Left lung (tissue), 10 donors: ENCODE data around the gene CAMSAP1. TPM values are rescaled to one million over a fixed set of nuclear protein-coding genes. Genes with fewer than 3 reads are reported as not detected.

Experiments used
- ATAC-seq: fragments of 200-7000 bp; cut with Tn5 transposase; one replicate; pipeline ENCODE4 v1.9.1; 2020; ENCODE audit warnings: moderate library complexity
- DNase-seq, 4 donors: peaks; one replicate each; pipeline ENCODE4 v3.0.0-alpha.2; 2013 to 2020
- H3K27ac ChIP-seq, 2 donors: fragments of 200-600 bp; sonication (generic) in 1 of 2; one replicate each; pipeline versions ENCODE4 v1.5.0 to v1.8.0; 2020 to 2021
- H3K27me3 ChIP-seq, 2 donors: fragments of 200-600 bp; sonication (generic) in 1 of 2; one replicate each; pipeline versions ENCODE4 v1.5.0 to v1.8.0; 2020 to 2021
- H3K36me3 ChIP-seq, 2 donors: fragments of 200-600 bp; sonication (generic) in 1 of 2; one replicate each; pipeline versions ENCODE4 v1.5.0 to v1.8.0; 2020 to 2021
- H3K4me1 ChIP-seq, 2 donors: fragments of 200-600 bp; one replicate each; pipeline ENCODE4 v1.8.0; 2021
- H3K4me3 ChIP-seq, 2 donors: fragments of 200-600 bp; sonication (generic) in 1 of 2; one replicate each; pipeline versions ENCODE4 v1.5.0 to v1.8.0; 2020 to 2021; ENCODE audit warnings: mild to moderate bottlenecking in 1 of 2
- H3K9me3 ChIP-seq, 2 donors: fragments of 200-600 bp; sonication (generic) in 1 of 2; one replicate each; pipeline versions ENCODE4 v1.5.0 to v1.8.0; 2020 to 2021
- CTCF ChIP-seq, 2 donors: fragments of 200-600 bp; sonication (generic) in 1 of 2; IDR thresholded peaks; one replicate each; pipeline versions ENCODE4 v1.5.0 to v1.8.0; 2021; ENCODE audit warnings: antibody characterized with exemption in 2 of 2
- intact Hi-C, 2 donors: fragments of 100-400 bp; cut with DNase I; formaldehyde crosslinking; loops; one replicate each; pipeline versions ENCODE4 v1.11.2 to v1.14.2; 2022
- polyA plus RNA-seq, 6 donors: library from polyadenylated mRNA; unstranded; fragments of 120-200 nt; gene quantifications; one replicate each; pipeline ENCODE4 v1.2.1, GENCODE V29; 2013; ENCODE audit not compliant: insufficient read length in 6 of 6
- total RNA-seq, 2 donors: library from RNA; stranded (reverse); fragmentation: NEBNext Ultra II Directional; extraction: Animal tissue kit (Norgen Biotek cat#: 25700); gene quantifications; one replicate each; pipeline ENCODE4 v1.2.1, GENCODE V29; 2021
- donor health status: DM: no; HTN: yes; CAD: no.
- donor health status: DM: no; HTN: no; CAD: no.

Gene CAMSAP1
- total and polyA plus RNA-seq, 8 donors = 20.4 to 27.0 (median 24.0) TPM

DNA sequence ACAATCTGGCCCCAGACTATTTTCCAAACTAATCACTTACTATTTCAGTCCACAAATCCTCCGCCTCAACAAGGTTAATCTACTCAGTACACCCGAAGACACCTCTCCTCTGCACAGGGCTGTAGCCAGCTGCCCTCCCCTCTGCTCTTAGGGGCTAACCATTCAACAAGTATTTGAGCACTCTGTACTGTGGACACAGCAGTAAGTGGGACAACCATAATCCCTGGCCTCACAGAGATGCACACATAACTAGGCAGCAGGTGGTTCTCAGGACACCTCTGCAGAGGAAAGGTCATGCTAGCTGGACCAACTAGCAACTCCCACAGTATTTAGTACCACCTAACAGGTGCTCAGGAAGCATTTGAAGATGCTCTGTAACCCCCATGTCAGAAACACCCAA, 5.5 kb downstream of the CAMSAP1 start:
- DNase-seq = no peak
- no peak overlapping the region for H3K4me3 ChIP-seq
- H3K36me3 ChIP-seq = no peaks in the 10 kb centered on the region
- no peaks in the 10 kb centered on the region for H3K9me3 ChIP-seq
- intact Hi-C loops = no loop called here
- no peak for ATAC-seq
- TF ChIP-seq CTCF (IDR thresholded peaks at IDR 0.05) = no peak
- H3K27me3 ChIP-seq = no peaks in the 10 kb centered on the region
- H3K4me1 ChIP-seq = peaks cover 2 to 35% of the 10 kb centered on the region in 2 donors
- no peak overlapping the region for H3K27ac ChIP-seq

- intact Hi-C loops = no loop called here
- peaks cover 2 to 31% of the 10 kb centered on the region in 2 donors for H3K4me1 ChIP-seq
Measured at GRCh38 chr9:135901031-135901758, 6.2 kb downstream of the CAMSAP1 start.

DNA sequence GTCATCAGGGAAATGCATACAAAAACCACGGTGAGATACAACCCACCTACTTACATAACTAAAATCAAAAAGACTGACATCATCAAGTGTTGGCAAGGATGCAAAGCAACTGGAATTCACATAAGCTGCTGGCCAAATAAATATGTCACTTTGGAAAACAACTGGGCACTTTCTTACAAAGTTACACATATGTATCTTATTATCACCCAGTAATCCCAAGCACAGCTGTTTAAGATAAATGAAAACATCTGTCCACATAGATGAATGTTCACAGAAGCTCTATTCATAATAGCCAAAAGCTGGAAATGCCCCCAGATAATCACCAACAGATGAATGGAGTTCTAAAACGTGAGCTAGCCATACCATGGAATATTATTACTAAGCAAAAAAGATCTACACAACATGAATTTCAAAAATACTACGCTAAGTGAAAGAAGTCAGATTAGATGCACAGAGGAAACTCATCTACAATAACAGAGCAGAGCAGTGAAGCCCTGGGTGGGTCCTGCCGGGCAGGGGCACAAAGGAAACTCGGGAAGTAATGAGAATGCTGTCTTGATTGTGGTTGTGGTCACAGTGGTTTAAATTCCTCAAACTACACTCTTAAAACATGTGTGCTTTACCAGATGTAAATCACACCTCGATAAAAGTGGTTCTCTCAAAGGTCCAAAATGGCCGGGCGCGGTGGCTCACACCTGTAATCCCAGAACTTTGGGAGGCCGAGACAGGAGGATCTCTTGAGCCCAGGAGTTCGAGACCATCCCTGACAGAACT, 8.5 kb downstream of the CAMSAP1 start:
- Histone ChIP-seq H3K9me3 (no peaks in the 10 kb centered on the region), H3K4me1 (peaks cover 0 to 13% of the 10 kb centered on the region in 2 donors), H3K4me3 (no peak overlapping the region), H3K36me3 (no peaks in the 10 kb centered on the region), H3K27ac (no peak overlapping the region), H3K27me3 (no peaks in the 10 kb centered on the region)
- ATAC-seq (no peak), DNase-seq (no peak)
- TF ChIP-seq CTCF (IDR thresholded peaks at IDR 0.05) = no peak
- intact Hi-C loops = no loop called here

More at GRCh38 chr9:135901031-135901758, 6.2 kb downstream of the CAMSAP1 start:
- no peak for DNase-seq
- no peak for TF ChIP-seq CTCF (IDR thresholded peaks at IDR 0.05)
- no peaks in the 10 kb centered on the region for H3K27me3 ChIP-seq
- no peak for ATAC-seq
- H3K9me3 ChIP-seq = no peaks in the 10 kb centered on the region
- H3K27ac ChIP-seq = no peak overlapping the region
- H3K36me3 ChIP-seq = no peaks in the 10 kb centered on the region
- no peak overlapping the region for H3K4me3 ChIP-seq

DNA sequence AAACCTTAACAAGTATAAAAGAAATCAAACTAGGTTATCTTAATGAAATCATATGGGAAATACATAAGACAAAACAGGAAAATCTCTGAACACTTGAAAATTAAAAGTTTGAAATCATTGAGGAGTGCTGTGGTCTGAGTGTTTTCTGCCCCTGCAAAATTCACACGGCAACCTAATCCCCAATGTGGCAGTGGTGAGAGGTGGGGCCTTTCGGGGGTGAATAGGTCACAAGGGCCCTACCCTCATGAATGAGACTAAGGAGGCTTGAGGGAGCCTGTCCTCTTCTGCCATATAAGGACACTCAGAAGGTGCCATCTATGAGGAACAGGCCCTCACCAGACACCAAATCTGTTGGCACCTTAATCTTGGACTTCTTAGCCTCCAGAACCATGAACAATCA, 10.7 kb downstream of the CAMSAP1 start:
- DNase-seq (no peak), ATAC-seq (no peak)
- Histone ChIP-seq H3K4me1 (peaks cover 0 to 7% of the 10 kb centered on the region in 2 donors), H3K9me3 (no peaks in the 10 kb centered on the region), H3K36me3 (no peaks in the 10 kb centered on the region), H3K4me3 (no peak overlapping the region), H3K27me3 (no peaks in the 10 kb centered on the region), H3K27ac (no peak overlapping the region)
- intact Hi-C loops = no loop called here
- no peak for TF ChIP-seq CTCF (IDR thresholded peaks at IDR 0.05)

DNA sequence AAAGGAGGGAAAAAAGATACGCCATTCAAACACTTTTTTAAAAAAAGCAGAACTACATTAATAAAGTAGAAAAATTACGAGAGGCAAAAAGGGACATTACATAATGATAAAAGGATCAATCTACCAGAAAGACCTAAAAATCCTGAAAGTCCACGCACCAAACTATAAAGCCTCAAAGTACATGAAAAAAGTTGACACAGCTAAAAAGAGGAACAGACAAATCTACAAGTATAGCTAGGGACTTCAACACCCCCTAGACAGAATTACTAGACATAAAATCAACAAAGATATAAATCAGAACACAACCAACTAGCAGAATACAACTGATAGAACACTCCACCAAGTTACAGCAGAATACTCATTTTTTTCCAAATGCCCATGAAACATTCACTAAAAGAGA, 11.1 kb downstream of the CAMSAP1 start:
- DNase-seq = no peak
- H3K36me3 ChIP-seq = no peaks in the 10 kb centered on the region
- no peak overlapping the region for H3K4me3 ChIP-seq
- no peak overlapping the region for H3K27ac ChIP-seq
- no peaks in the 10 kb centered on the region for H3K9me3 ChIP-seq
- H3K27me3 ChIP-seq = no peaks in the 10 kb centered on the region
- peaks cover 0 to 7% of the 10 kb centered on the region in 2 donors for H3K4me1 ChIP-seq
- ATAC-seq = no peak
- intact Hi-C loops = no loop called here
- no peak for TF ChIP-seq CTCF (IDR thresholded peaks at IDR 0.05)
